HepG2 (cell line): ENCODE data around the gene NEDD8. TPM values are rescaled to one million over a fixed set of nuclear protein-coding genes. Genes with fewer than 3 reads are reported as not detected.

Experiments used
- ARNT ChIP-seq: fragments of 450-650 bp; IDR thresholded peaks from 2 replicates; pipeline ENCODE4 v1.6.1; 2017
- CBX2 ChIP-seq, 2 experiments: fragments of 200-600 bp in 1 of 2; sonication (generic); formaldehyde crosslinking in 1 of 2; IDR thresholded peaks; 2 replicates each; pipeline versions ENCODE4 v1.7.0 to v1.8.1; 2018 to 2022; ENCODE audit warnings: low read depth in 2 of 2, low read length in 1 of 2, mild to moderate bottlenecking in 1 of 2, missing genetic modification reagents in 1 of 2
- DMTF1 ChIP-seq: sonication (generic); formaldehyde crosslinking; IDR thresholded peaks from 2 replicates; pipeline ENCODE4 v1.4.0; 2020; ENCODE audit warnings: mild to moderate bottlenecking, missing genetic modification reagents
- HMGXB3 ChIP-seq: sonication (generic); formaldehyde crosslinking; IDR thresholded peaks from 2 replicates; pipeline ENCODE4 v1.4.0; 2020; ENCODE audit warnings: missing genetic modification reagents, borderline replicate concordance
- HOXA9 ChIP-seq: sonication (generic); formaldehyde crosslinking; IDR thresholded peaks from 2 replicates; pipeline ENCODE4 v1.8.1; 2022; ENCODE audit warnings: missing genetic modification reagents, mild to moderate bottlenecking, moderate library complexity, borderline replicate concordance
- MYNN ChIP-seq: sonication (generic); formaldehyde crosslinking; IDR thresholded peaks from 2 replicates; pipeline ENCODE4 v1.4.0; 2020; ENCODE audit warnings: mild to moderate bottlenecking, low read depth, missing genetic modification reagents
- PAF1 ChIP-seq: IDR thresholded peaks from 2 replicates; pipeline ENCODE4 v1.6.1; 2016; ENCODE audit warnings: missing genetic modification reagents, missing compliant biosample characterization
- PAWR ChIP-seq: sonication (generic); formaldehyde crosslinking; IDR thresholded peaks from 2 replicates; pipeline ENCODE4 v1.4.0; 2020; ENCODE audit warnings: missing genetic modification reagents, mild to moderate bottlenecking, borderline replicate concordance
- TSC22D2 ChIP-seq: sonication (generic); formaldehyde crosslinking; IDR thresholded peaks from 2 replicates; pipeline ENCODE4 v1.5.1; 2020; ENCODE audit warnings: missing genetic modification reagents, mild to moderate bottlenecking, borderline replicate concordance
- WIZ ChIP-seq: sonication (generic); formaldehyde crosslinking; IDR thresholded peaks from 2 replicates; pipeline ENCODE4 v1.5.1; 2020; ENCODE audit warnings: mild to moderate bottlenecking, missing genetic modification reagents
- ZBTB3 ChIP-seq: sonication (generic); formaldehyde crosslinking; IDR thresholded peaks from 2 replicates; pipeline ENCODE4 v1.4.0; 2020; ENCODE audit warnings: low read depth, mild to moderate bottlenecking, moderate library complexity, missing genetic modification reagents, borderline replicate concordance
- ZNF598 ChIP-seq: sonication (generic); formaldehyde crosslinking; IDR thresholded peaks from 2 replicates; pipeline ENCODE4 v1.5.1; 2020; ENCODE audit warnings: mild to moderate bottlenecking, missing genetic modification reagents, borderline replicate concordance
- ZNF740 ChIP-seq: sonication (generic); formaldehyde crosslinking; IDR thresholded peaks from 2 replicates; pipeline ENCODE4 v1.4.0; 2020; ENCODE audit warnings: missing genetic modification reagents
- ZNF761 ChIP-seq: sonication (generic); formaldehyde crosslinking; conservative IDR thresholded peaks from 2 replicates; pipeline ENCODE4 v1.4.0; 2020; ENCODE audit warnings: mild to moderate bottlenecking, missing genetic modification reagents
- polyA plus RNA-seq, 8 experiments: library from polyadenylated mRNA; depleted of rRNA in 3 of 8; stranded (reverse) in 7 of 8; unstranded in 1 of 8; fragments of >200 nt; fragmentation: Illumina TruSeq in 4 of 8; extraction: Trizol in 4 of 8; gene quantifications; 2 replicates each; pipeline versions ENCODE4 v1.2.1 to v1.2.3, GENCODE V29; 2011 to 2016; ENCODE audit warnings: low read depth in 4 of 8, missing spikeins in 1 of 8, mixed read lengths in 1 of 8; ENCODE audit not compliant: insufficient read depth in 1 of 8
- total RNA-seq, 5 experiments: library from RNA; depleted of rRNA; stranded (reverse); fragments of >200 nt; fragmentation: Illumina TruSeq; extraction: Trizol; gene quantifications; 2 replicates each; pipeline ENCODE4 v1.2.3, GENCODE V29; 2016; ENCODE audit warnings: low read depth in 1 of 5
- TF ChIP-seq, protein P1 (sequence below): sonication (generic); formaldehyde crosslinking; IDR thresholded peaks from 2 replicates; pipeline ENCODE4 v1.8.1; 2023; ENCODE audit warnings: mild to moderate bottlenecking, inconsistent platforms, moderate library complexity, missing genetic modification reagents, borderline replicate concordance
- TF ChIP-seq, protein P2 (sequence below): IDR thresholded peaks from 2 replicates; pipeline ENCODE4 v1.6.1; 2016; ENCODE audit warnings: control low read depth
- TF ChIP-seq, protein P3 (sequence below): sonication (generic); formaldehyde crosslinking; IDR thresholded peaks from 2 replicates; pipeline ENCODE4 v1.8.0; 2022; ENCODE audit warnings: mild to moderate bottlenecking, missing genetic modification reagents, moderate library complexity

NEDD8 gene
- total and polyA plus RNA-seq, 2 of the 13 experiments (the other 11 are each of a cell fraction or from before 2014, with no cell fraction given): 535 to 713 TPM

DNA sequence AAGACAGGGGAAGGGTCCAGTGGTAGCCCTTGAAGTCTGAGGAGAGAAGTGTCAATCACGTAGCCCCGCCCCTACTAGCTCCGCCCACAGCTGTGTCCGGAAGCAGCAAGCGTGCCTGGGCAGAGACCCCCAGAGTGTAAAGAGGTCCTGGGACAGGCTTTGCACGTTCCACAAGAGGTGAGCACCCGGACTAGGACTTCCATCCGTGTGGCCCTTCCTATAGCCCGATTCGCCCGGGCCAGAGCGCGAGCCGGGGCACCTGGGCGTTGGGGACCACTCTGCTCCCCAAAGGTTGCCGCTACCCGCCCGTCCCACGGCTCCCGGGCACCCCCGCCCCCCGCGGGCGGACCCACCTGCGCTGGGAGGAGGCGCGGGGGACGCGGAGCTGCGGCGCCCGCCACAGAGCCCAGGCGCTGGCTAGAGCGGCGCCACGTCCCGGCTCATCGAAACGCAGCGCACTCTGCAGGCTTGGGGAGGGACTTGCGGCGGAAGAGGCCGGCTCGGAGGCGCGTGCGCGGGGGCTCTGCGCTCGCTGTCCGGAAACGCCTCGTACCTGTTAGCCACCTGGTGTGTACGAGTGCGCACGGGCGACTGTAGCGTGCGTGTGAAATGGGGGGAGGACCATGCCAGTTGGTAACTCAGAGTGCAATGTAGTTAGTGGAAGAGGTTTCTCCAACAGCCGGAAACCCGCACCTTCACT, 39.1 kb upstream of the NEDD8 start, which contains the start of gene RABGGTA (continued):
- TF ChIP-seq, protein P1, sequence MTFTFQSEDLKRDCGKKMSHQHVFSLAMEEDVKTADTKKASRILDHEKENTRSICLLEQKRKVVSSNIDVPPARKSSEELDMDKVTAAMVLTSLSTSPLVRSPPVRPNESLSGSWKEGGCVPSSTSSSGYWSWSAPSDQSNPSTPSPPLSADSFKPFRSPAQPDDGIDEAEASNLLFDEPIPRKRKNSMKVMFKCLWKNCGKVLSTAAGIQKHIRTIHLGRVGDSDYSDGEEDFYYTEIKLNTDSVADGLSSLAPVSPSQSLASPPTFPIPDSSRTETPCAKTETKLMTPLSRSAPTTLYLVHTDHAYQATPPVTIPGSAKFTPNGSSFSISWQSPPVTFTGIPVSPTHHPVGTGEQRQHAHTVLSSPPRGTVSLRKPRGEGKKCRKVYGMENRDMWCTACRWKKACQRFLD (CRISPR knock-in tag): peak; percentile 100
- TF ChIP-seq DMTF1 (CRISPR knock-in tag) (no peak; the same call in 1 of the 2 replicates), MYNN (CRISPR knock-in tag) (peak; percentile 87), PAF1 (CRISPR knock-in tag) (peak; percentile 33; the same call in 1 of the 2 replicates), TSC22D2 (CRISPR knock-in tag) (peak; percentile 91), ZBTB3 (CRISPR knock-in tag) (no peak; the same call in 1 of the 2 replicates), HOXA9 (CRISPR knock-in tag) (peak; percentile 99), ARNT (no peak), CBX2 (IDR thresholded peaks at IDR 0.05; ENCODE audit: low read depth, low read length) (no peak), CBX2 (CRISPR knock-in tag; IDR thresholded peaks at IDR 0.05; ENCODE audit: low read depth) (no peak), HMGXB3 (CRISPR knock-in tag) (peak; percentile 89), ZNF740 (CRISPR knock-in tag) (peak; percentile 89), ZNF761 (peak; percentile 99), PAWR (CRISPR knock-in tag) (peak; percentile 42; the same call in 1 of the 2 replicates), WIZ (CRISPR knock-in tag) (peak; percentile 97), ZNF598 (peak; percentile 99)
- TF ChIP-seq, protein P2, sequence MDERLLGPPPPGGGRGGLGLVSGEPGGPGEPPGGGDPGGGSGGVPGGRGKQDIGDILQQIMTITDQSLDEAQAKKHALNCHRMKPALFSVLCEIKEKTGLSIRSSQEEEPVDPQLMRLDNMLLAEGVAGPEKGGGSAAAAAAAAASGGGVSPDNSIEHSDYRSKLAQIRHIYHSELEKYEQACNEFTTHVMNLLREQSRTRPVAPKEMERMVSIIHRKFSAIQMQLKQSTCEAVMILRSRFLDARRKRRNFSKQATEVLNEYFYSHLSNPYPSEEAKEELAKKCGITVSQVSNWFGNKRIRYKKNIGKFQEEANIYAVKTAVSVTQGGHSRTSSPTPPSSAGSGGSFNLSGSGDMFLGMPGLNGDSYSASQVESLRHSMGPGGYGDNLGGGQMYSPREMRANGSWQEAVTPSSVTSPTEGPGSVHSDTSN (CRISPR knock-in tag): peak; percentile 96
- TF ChIP-seq, protein P3, sequence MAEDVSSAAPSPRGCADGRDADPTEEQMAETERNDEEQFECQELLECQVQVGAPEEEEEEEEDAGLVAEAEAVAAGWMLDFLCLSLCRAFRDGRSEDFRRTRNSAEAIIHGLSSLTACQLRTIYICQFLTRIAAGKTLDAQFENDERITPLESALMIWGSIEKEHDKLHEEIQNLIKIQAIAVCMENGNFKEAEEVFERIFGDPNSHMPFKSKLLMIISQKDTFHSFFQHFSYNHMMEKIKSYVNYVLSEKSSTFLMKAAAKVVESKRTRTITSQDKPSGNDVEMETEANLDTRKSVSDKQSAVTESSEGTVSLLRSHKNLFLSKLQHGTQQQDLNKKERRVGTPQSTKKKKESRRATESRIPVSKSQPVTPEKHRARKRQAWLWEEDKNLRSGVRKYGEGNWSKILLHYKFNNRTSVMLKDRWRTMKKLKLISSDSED (CRISPR knock-in tag): peak; percentile 31; the same call in 1 of the 2 replicates
